Femur (tissue), 1 donor: Measurements from ENCODE around the gene MKS1.

Experiments used
- DNase-seq: peaks from one replicate; pipeline ENCODE4 v3.0.0-alpha.2; 2017

The MKS1 gene

DNA sequence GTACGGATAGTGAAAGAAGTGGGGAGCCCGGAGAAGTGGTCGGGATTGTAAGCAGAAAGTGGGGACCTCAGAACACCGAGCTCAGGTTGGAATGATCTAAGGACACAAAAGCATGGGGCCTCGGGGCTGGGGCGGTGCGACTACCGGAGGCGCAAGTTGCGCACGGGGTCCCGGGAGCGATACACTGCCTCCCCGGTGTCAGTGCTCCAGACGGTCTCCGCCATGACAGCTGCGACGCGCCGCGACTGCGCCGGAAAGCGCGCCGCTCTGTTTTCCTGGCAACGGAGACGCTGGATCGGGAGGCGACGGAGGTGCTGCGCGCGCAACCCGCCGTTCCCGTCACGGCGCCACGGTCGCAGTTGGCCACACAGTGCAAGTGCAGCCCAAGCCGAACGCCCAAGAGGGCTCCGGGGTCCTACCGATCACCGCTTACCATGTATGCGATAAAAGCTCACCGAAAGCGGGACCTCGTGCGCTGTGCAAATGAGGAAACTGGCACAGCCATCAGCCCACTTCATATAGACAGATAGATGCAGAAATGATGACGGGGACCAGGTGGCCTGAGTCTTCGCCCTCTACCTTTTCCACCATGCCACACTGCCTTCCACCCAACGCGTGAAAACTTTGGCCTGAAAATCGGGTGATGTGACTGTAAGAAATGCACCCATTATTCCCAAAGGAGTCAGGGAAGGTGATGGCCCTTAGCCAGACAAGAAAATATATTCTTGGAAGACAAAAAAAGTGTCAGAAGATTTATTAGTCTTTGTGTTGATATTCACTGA, at the start of gene MKS1:
Gene MKS1 (minus strand): TSS at position 249 of the 782 bp plus-strand sequence. CDS start 25 bp downstream, at position 224.
- peak; percentile 97 for DNase-seq

GRCh38 chr17:58268326-58268725, 49.3 kb upstream of the MKS1 start:
- no peak for DNase-seq

DNA sequence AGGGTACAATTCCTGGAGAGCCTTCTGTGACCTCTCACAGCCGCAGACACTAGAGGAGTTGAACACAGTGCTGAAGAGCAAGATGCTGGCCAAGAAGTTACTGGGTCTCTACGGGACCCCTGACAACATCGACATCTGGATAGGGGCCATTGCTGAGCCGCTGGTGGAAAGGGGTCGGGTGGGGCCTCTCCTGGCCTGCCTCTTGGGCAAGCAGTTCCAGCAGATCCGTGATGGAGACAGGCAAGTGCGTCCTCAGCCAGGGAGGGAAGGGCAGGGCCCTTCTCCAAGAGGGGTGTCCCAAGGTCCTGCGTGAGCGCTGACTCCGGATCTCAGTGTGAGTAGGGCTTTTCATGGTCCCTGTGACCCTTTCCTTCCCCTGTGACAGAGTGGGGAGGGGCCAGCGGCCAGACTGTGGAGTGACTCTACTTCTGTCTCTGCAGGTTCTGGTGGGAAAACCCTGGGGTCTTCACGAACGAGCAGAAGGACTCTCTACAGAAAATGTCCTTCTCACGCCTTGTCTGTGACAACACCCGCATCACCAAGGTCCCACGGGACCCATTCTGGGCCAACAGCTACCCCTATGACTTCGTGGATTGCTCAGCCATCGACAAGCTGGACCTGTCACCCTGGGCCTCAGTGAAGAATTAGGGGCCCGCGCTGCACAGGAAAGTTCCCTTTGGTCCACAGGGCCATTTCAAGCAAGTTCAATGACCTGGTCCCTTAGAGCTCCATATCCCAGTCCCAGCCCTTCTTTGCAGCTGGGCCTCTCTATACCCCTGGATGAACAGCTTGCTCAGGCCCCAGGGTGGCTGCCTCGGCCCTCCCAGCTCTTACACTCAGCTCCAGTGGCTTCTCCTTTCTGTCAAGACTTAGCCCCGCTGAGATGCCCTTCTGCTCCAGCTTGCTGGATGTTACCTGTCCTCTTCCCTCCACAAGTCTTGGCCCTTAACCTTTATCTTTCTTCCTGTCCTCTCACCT, 48.6 kb upstream of the MKS1 start:
- no peak for DNase-seq

- no peak for DNase-seq
Observed at GRCh38 chr17:58265902-58266875, 47.1 kb upstream of the MKS1 start.

DNA sequence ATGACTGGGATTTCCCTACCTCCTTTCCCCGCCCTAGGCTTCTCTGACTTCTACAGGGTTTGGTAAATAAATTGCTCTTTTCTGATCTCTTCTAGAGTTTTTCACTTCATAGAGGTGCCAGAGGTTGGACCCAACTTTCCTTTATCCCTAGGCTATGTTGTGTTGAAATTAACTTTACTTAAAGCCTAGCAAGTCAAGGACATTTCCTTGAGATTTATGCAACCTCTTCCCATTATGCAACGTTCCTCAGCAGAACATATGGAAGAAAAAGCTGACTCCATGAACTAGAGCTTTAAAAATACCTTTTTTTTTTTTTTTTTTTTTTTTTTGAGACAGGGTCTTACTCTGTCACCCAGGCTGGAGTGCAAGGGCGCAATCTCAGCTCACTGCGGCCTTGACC, 46.2 kb upstream of the MKS1 start:
- DNase-seq = no peak

GRCh38 chr17:58264407-58265103, 45.5 kb upstream of the MKS1 start:
- DNase-seq = no peak

- no peak for DNase-seq
Observed at GRCh38 chr17:58263773-58264172, 44.7 kb upstream of the MKS1 start.

DNA sequence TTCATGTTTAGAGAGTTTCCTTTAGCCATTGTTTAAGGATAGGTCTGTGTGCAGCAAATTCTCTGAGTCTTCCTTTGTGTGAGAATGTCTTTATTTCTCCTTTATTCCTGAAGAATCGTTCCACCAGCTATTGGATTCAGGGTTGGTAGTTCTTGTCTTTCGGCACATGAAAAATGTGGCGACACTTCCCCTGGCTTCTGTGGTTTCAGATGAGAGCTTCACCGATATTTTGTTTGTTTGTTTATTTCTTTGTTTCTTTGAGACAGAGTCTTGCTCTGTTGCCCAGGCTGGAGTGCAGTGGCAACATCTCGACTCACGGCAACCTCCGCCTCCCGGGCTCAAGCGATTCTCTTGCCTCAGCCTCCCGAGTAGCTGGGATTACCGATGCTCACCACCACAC, 43.1 kb upstream of the MKS1 start:
- no peak for DNase-seq

- no peak for DNase-seq
Observed at GRCh38 chr17:58254803-58255202, 35.7 kb upstream of the MKS1 start.

DNA sequence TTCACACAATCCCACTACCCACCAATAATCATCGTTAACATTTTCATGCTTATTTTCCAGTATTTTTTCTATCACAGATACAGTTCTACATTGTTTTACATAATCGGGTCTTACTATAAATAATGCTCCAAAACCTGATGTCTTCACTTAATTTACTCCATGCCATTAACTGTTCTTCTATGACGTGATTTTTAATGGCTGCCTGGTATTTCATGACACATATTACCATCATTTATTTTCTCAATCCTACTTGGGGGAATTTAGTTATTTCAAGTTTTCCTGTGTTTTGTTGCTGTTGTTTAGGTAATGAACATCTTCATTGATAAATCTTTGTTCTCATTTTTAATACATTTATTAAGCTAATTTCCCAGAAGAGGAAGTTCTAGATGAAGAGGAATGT, 34.0 kb upstream of the MKS1 start:
- no peak for DNase-seq

GRCh38 chr17:58252141-58252540, 33.1 kb upstream of the MKS1 start:
- DNase-seq = no peak

DNA sequence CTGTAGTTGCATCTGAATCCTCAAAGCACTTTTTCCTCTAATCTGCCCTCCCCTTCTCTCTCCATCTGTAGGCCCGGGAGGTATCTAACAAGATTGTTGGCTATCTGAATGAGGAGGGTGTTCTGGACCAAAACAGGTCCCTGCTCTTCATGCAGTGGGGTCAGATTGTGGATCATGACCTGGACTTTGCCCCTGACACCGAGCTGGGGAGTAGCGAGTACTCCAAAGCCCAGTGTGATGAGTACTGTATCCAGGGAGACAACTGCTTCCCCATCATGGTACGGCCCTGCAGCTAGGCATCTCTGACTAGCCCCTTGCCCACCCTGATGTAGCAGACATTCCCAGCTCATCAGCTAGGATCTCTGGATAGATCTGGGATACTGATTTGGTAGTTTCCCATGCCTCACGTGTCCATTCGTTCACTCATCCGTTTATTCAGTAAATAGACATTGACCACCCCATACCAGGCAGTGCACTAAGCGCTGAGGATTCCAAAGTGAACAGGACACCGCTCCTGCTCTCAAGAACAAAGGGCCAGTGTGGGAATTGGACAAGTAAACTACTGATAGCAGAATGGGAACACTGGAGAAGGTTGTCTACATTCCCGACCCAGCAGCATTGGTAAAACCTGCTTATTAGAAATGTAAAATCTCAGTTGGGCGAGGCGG, 31.4 kb upstream of the MKS1 start:
- DNase-seq = no peak

DNA sequence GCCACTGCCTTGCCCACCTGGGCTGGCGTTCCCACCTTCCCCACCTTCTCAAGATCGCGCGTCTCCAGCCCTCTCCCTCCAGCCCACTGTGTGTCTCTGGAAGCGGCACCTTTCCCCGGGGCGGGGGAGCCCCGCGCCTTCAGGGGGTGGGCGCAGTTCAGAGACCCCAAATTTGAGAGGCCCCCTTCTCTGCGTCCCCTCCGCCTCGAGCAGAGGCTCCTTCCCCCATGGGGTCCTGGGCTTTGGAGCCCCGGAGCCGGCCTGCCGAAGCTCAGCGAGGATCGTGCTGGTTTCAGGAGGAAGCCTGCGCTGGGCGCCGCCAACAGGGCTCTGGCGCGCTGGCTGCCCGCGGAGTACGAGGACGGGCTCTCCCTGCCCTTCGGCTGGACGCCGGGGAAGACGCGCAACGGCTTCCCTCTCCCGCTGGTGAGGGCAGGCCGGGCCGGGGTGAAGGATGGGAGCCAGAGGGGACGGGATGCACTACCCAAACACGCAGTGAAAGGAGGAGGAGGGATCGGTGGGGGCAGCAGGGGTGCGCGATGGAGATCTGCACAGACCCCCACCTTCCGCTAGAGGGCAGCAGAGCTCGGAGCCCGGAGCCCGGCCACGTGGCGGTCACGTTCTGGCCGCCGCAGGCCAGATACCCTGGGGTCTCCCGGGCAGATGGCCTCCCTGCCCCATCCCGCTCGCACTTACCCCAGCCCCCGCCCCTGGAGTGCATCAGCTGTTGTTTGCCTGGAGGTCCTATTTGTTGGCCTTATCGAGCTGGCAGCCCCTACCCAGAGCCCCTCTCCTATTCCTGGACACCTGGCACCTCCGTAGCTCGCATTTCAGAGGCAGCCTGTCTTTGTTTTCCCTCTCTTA, 30.4 kb upstream of the MKS1 start:
- peak; percentile 81 for DNase-seq

DNA sequence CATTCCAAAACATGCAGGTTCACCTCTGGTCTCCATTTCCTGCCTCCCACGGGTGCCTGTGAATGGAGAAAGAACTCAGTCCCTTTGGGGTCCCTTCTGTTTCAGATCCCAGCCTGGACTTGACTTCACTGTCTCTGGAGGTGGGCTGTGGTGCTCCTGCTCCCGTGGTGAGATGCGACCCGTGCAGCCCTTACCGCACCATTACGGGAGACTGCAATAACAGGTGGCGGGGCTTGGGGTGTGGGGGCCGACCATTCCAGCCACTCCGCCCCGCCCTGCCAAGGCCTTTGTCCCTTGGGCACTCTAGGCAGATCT, 29.9 kb upstream of the MKS1 start:
- no peak for DNase-seq

- DNase-seq = no peak
Observed at GRCh38 chr17:58247511-58248363, 28.7 kb upstream of the MKS1 start.

DNA sequence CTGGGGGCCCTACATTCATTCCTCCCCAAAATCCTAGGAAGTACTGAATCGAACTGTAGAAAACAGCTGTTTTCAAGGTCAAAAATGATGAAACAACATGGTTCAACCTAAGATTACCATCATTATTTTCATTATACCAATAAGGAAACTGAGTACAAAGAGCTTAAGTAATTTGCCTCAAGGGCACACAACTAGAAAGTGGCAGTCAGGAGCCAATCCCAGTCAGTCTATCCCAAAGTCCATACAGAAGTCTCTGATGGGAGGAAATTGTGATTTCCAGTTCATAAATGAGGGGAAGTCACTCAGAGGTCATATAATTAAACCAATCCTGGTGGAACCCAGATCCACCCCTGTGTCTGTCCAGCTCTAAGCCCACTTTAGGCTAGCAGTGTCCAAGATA, 27.7 kb upstream of the MKS1 start:
- DNase-seq = no peak

DNA sequence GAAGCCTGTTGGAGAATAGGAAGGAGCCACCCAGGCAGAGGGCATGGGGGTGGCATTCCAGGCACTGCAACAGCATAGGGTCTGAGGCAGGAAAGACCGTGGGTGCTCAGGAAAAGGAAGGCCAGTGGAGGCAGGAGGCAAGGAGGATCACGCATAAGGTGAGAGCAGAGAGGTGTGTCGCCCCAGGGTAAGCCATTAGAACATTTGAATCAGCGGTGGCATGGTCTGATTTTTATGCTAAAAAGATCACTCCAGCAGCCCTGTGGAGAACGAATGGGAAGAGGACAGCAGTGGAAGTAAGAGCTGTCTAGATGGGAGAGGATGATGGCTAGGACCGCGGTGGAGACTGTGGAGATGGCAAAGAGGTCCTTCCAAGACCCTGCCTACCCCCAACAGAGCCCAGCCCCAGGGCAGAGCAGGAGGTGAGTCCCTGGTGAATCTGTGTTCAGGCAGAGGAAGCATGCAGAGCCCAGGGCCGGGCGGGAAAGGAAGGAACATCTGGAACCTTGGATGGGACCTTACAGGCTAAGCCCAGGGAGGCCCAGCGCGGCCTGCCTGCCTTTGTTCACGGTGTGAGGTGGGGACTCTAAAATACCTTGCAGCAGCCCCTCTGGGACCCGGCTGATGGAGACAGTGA, 27.2 kb upstream of the MKS1 start:
- no peak for DNase-seq

DNA sequence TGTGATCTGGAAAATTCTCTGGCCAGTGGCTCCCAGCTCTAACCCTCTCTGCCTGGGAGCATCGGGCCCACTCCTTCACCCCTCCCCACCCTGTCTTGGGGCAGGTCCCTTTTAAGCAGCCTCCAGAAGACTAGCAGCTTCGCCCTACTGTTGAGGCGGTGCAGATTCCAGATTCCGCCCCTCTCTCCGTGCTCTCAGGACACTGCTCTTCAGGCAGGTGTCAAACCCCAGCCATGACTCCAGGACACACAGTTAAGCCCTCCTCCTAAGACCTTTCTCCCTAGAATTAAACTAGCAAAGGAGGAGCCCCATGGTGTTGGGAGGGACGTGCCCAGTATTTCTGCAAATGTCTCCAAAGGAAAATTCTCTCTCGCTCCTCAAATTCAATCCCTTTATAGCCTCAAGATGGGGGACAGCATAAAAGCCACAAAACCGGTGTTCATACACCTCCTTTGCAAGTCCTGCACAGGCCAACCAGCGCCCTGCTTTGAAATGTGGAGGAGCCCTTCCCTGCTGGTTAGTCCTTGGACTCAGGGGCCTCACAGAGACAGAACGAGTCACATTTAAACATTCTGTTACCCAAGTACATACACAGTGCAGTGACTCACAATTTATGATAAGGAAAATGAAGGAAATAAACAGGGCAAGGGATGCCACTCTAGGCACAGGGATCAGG, 26.5 kb upstream of the MKS1 start:
- no peak for DNase-seq

- no peak for DNase-seq
Observed at GRCh38 chr17:58244963-58245362, 25.9 kb upstream of the MKS1 start.
